ENCODE results near the gene GPHN. TPM values are rescaled to one million over a fixed set of nuclear protein-coding genes. Genes with fewer than 3 reads are reported as not detected.

Gene GPHN
- total and polyA plus RNA-seq, 4 donors = 9.1 to 57.6 (median 33.9) TPM

- Histone ChIP-seq H3K9ac (ENCODE audit: insufficient read depth in 1 of 2, low read length in 2 of 2) (no peak overlapping the region), H3K27me3 (ENCODE audit: control insufficient read depth in 3 of 3, insufficient read depth in 3 of 3, low read length in 2 of 3) (no peaks in the 10 kb centered on the region), H3K36me3 (ENCODE audit: control insufficient read depth in 4 of 4, insufficient read depth in 4 of 4, low read length in 4 of 4) (no peaks in the 10 kb centered on the region), H3K27ac (ENCODE audit: low read depth in 1 of 2, low read length in 1 of 2) (no peak overlapping the region), H3K4me3 (no peak overlapping the region), H3K4me1 (ENCODE audit: control insufficient read depth in 5 of 5, insufficient read depth in 5 of 5, low read length in 5 of 5) (no peaks in the 10 kb centered on the region), H3K9me3 (ENCODE audit: control insufficient read depth in 4 of 4, insufficient read depth in 3 of 4, low read length in 3 of 4) (no peaks in the 10 kb centered on the region)
- ATAC-seq (ENCODE audit: insufficient read depth, low FRiP score) (no peak), DNase-seq (no peak)
- TF ChIP-seq CTCF (IDR thresholded peaks at IDR 0.05; ENCODE audit: control extremely low read depth, extremely low read depth) = no peak
- WGBS, 2 donors = 82 to 86% methylated on average over 2 of the region's 2 CpGs
These were observed 134.1 kb downstream of the GPHN start for GRCh38 chr14:66641861-66642635.

GRCh38 chr14:66643344-66643743, 135.4 kb downstream of the GPHN start:
- H3K9me3 ChIP-seq (ENCODE audit: control insufficient read depth in 4 of 4, insufficient read depth in 3 of 4, low read length in 3 of 4) = no peaks in the 10 kb centered on the region
- H3K36me3 ChIP-seq (ENCODE audit: control insufficient read depth in 4 of 4, insufficient read depth in 4 of 4, low read length in 4 of 4) = no peaks in the 10 kb centered on the region
- no peaks in the 10 kb centered on the region for H3K27me3 ChIP-seq (ENCODE audit: control insufficient read depth in 3 of 3, insufficient read depth in 3 of 3, low read length in 2 of 3)
- no peak overlapping the region for H3K9ac ChIP-seq (ENCODE audit: insufficient read depth in 1 of 2, low read length in 2 of 2)
- H3K27ac ChIP-seq (ENCODE audit: low read depth in 1 of 2, low read length in 1 of 2) = no peak overlapping the region
- TF ChIP-seq CTCF (IDR thresholded peaks at IDR 0.05; ENCODE audit: control extremely low read depth, extremely low read depth) = no peak
- DNase-seq (no peak), ATAC-seq (ENCODE audit: insufficient read depth, low FRiP score) (no peak)
- no peak overlapping the region for H3K4me3 ChIP-seq
- H3K4me1 ChIP-seq (ENCODE audit: control insufficient read depth in 5 of 5, insufficient read depth in 5 of 5, low read length in 5 of 5) = no peaks in the 10 kb centered on the region

- Histone ChIP-seq H3K9ac (ENCODE audit: insufficient read depth in 1 of 2, low read length in 2 of 2) (no peak overlapping the region), H3K4me1 (ENCODE audit: control insufficient read depth in 5 of 5, insufficient read depth in 5 of 5, low read length in 5 of 5) (peaks cover 0 to 6% (median 0%) of the 10 kb centered on the region in 5 donors), H3K4me3 (no peak overlapping the region), H3K36me3 (ENCODE audit: control insufficient read depth in 4 of 4, insufficient read depth in 4 of 4, low read length in 4 of 4) (no peaks in the 10 kb centered on the region), H3K9me3 (ENCODE audit: control insufficient read depth in 4 of 4, insufficient read depth in 3 of 4, low read length in 3 of 4) (no peaks in the 10 kb centered on the region), H3K27me3 (ENCODE audit: control insufficient read depth in 3 of 3, insufficient read depth in 3 of 3, low read length in 2 of 3) (no peaks in the 10 kb centered on the region), H3K27ac (ENCODE audit: low read depth in 1 of 2, low read length in 1 of 2) (no peak overlapping the region)
- 96 to 100% methylated on average over 1 of the region's 1 CpG for WGBS, 2 donors
- TF ChIP-seq CTCF (IDR thresholded peaks at IDR 0.05; ENCODE audit: control extremely low read depth, extremely low read depth) = no peak
- DNase-seq (no peak), ATAC-seq (ENCODE audit: insufficient read depth, low FRiP score) (no peak)
These were observed 137.8 kb downstream of the GPHN start for GRCh38 chr14:66645716-66646115.

- Histone ChIP-seq H3K27ac (ENCODE audit: low read depth in 1 of 2, low read length in 1 of 2) (no peak overlapping the region), H3K27me3 (ENCODE audit: control insufficient read depth in 3 of 3, insufficient read depth in 3 of 3, low read length in 2 of 3) (no peaks in the 10 kb centered on the region), H3K4me3 (no peak overlapping the region), H3K4me1 (ENCODE audit: control insufficient read depth in 5 of 5, insufficient read depth in 5 of 5, low read length in 5 of 5) (peaks cover 0 to 9% (median 3%) of the 10 kb centered on the region in 5 donors), H3K36me3 (ENCODE audit: control insufficient read depth in 4 of 4, insufficient read depth in 4 of 4, low read length in 4 of 4) (no peaks in the 10 kb centered on the region), H3K9me3 (ENCODE audit: control insufficient read depth in 4 of 4, insufficient read depth in 3 of 4, low read length in 3 of 4) (no peaks in the 10 kb centered on the region), H3K9ac (ENCODE audit: insufficient read depth in 1 of 2, low read length in 2 of 2) (no peak overlapping the region)
- no peak for ATAC-seq (ENCODE audit: insufficient read depth, low FRiP score)
- no peak for TF ChIP-seq CTCF (IDR thresholded peaks at IDR 0.05; ENCODE audit: control extremely low read depth, extremely low read depth)
- 89 to 93% methylated on average over 3 of the region's 3 CpGs for WGBS, 2 donors
- no peak for DNase-seq
These were observed 141.6 kb downstream of the GPHN start for GRCh38 chr14:66649498-66649897.

All from lung (tissue), 12 donors.